IMR-90 (cell line): ENCODE results near the gene PAX5. TPM values are rescaled to one million over a fixed set of nuclear protein-coding genes. Genes with fewer than 3 reads are reported as not detected.

Source experiments
- ATAC-seq: fragments of 200-7000 bp; cut with Tn5 transposase; 2 replicates; pipeline ENCODE4 v1.9.1; 2020; ENCODE audit warnings: low read depth, mild to moderate bottlenecking, moderate library complexity
- BruUV-seq: library from RNA; stranded (reverse); fragments of 400-500 nt; replicated peaks from 2 replicates; lab custom pipeline; 2021; lab: Mats Ljungman, UMichigan
- CTCF ChIA-PET: fragments of 300-600 bp; formaldehyde crosslinking; extraction: SDS; loops from one replicate; lab custom pipeline; 2021; ENCODE audit warnings: antibody characterized with exemption; lab: Yijun Ruan, JAX
- POLR2A ChIA-PET: fragments of 300-600 bp; sonication (Branson Sonifier 250); formaldehyde crosslinking; loops from one replicate; lab custom pipeline; 2022; ENCODE audit warnings: antibody characterized with exemption; ENCODE audit not compliant: unreplicated experiment; lab: Charles Lee
- DNase-seq: peaks from one replicate; pipeline ENCODE4 v3.0.0; 2013
- H2AFZ ChIP-seq: replicated peaks from 2 replicates; pipeline ENCODE3; 2013; ENCODE audit warnings: low read length, mild to moderate bottlenecking; ENCODE audit not compliant: poor library complexity
- H2AK5ac ChIP-seq: 2 replicates; pipeline ENCODE4 v1.6.1; 2013; ENCODE audit warnings: low read depth, low read length, inconsistent platforms
- H2AK9ac ChIP-seq: replicated peaks from 2 replicates; pipeline ENCODE3; 2013; ENCODE audit warnings: mild to moderate bottlenecking, low read depth, low read length, moderate library complexity; ENCODE audit not compliant: poor library complexity
- H2BK120ac ChIP-seq: 2 replicates; pipeline ENCODE4 v1.6.1; 2013; ENCODE audit warnings: low read depth, low read length, inconsistent platforms
- H2BK15ac ChIP-seq: 3 replicates; pipeline ENCODE4 v1.6.1; 2013; ENCODE audit warnings: low read depth, low read length, inconsistent platforms
- H2BK20ac ChIP-seq: 2 replicates; pipeline ENCODE4 v1.6.1; 2013; ENCODE audit warnings: low read depth, mild to moderate bottlenecking, inconsistent platforms, low read length, moderate library complexity
- H2BK5ac ChIP-seq: 2 replicates; pipeline ENCODE4 v1.6.1; 2013; ENCODE audit warnings: mild to moderate bottlenecking, low read depth, low read length, inconsistent platforms; ENCODE audit not compliant: poor library complexity, severe bottlenecking
- H3K14ac ChIP-seq: replicated peaks from 2 replicates; pipeline ENCODE4 v1.6.1; 2013; ENCODE audit warnings: low read depth, low read length, inconsistent platforms
- H3K18ac ChIP-seq: 2 replicates; pipeline ENCODE4 v1.6.1; 2013; ENCODE audit warnings: low read depth, low read length, control low read depth
- H3K23ac ChIP-seq: 2 replicates; pipeline ENCODE4 v1.6.1; 2013; ENCODE audit warnings: low read depth, low read length, inconsistent platforms
- H3K27ac ChIP-seq: 2 replicates; pipeline ENCODE4 v1.5.1; 2013; ENCODE audit warnings: mild to moderate bottlenecking, control low read depth, low read length; ENCODE audit not compliant: insufficient read depth
- H3K27me3 ChIP-seq: 2 replicates; pipeline ENCODE4 v1.6.1; 2013; ENCODE audit warnings: low read length; ENCODE audit not compliant: control insufficient read depth, insufficient read depth
- H3K36me3 ChIP-seq: 2 replicates; pipeline ENCODE4 v1.6.1; 2013; ENCODE audit warnings: low read length, mixed read lengths; ENCODE audit not compliant: control insufficient read depth, insufficient read depth
- H3K4ac ChIP-seq: 2 replicates; pipeline ENCODE4 v1.6.1; 2013; ENCODE audit warnings: low read depth, low read length, inconsistent platforms
- H3K4me1 ChIP-seq: 2 replicates; pipeline ENCODE4 v1.6.1; 2013; ENCODE audit warnings: low read length, mixed read lengths; ENCODE audit not compliant: control insufficient read depth, insufficient read depth
- H3K4me2 ChIP-seq: 2 replicates; pipeline ENCODE4 v1.6.1; 2013; ENCODE audit warnings: low read depth, mild to moderate bottlenecking, control low read depth, low read length, moderate library complexity
- H3K4me3 ChIP-seq: 2 replicates; pipeline ENCODE4 v1.5.1; 2013; ENCODE audit warnings: low read depth, mild to moderate bottlenecking, control low read depth, low read length, moderate library complexity; ENCODE audit not compliant: insufficient read depth
- H3K56ac ChIP-seq: 2 replicates; pipeline ENCODE4 v1.6.1; 2013; ENCODE audit warnings: low read length, inconsistent platforms; ENCODE audit not compliant: insufficient read depth; ENCODE audit errors: extremely low read depth
- H3K79me1 ChIP-seq, 2 experiments: 2 replicates each; pipeline ENCODE4 v1.6.1; 2013; ENCODE audit warnings: low read length in 2 of 2, inconsistent platforms in 1 of 2, low read depth in 1 of 2
- H3K9ac ChIP-seq: 2 replicates; pipeline ENCODE4 v1.6.1; 2013; ENCODE audit warnings: low read depth, low read length, control low read depth
- H3K9me1 ChIP-seq: 2 replicates; pipeline ENCODE4 v1.6.1; 2013; ENCODE audit warnings: low read length, inconsistent platforms; ENCODE audit not compliant: insufficient read depth
- H3K9me3 ChIP-seq: 2 replicates; pipeline ENCODE4 v1.6.1; 2013; ENCODE audit warnings: low read length; ENCODE audit not compliant: control insufficient read depth, insufficient read depth
- H4K20me1 ChIP-seq: 2 replicates; pipeline ENCODE4 v1.6.1; 2013; ENCODE audit warnings: low read length, inconsistent platforms; ENCODE audit not compliant: insufficient read depth
- H4K5ac ChIP-seq: 2 replicates; pipeline ENCODE4 v1.6.1; 2013; ENCODE audit warnings: mild to moderate bottlenecking, low read depth, low read length, control low read depth
- H4K8ac ChIP-seq, 2 experiments: 2 replicates each; pipeline ENCODE4 v1.6.1; 2013; ENCODE audit warnings: low read depth in 2 of 2, low read length in 2 of 2, control low read depth in 1 of 2, inconsistent platforms in 1 of 2
- H4K91ac ChIP-seq: 2 replicates; pipeline ENCODE4 v1.6.1; 2013; ENCODE audit warnings: low read depth, low read length, inconsistent platforms; ENCODE audit not compliant: insufficient read depth
- MAFK ChIP-seq: IDR thresholded peaks from 2 replicates; pipeline ENCODE4 v1.6.1; 2012; ENCODE audit warnings: low read depth, low read length, improper control_type of control experiment
- MAZ ChIP-seq: IDR thresholded peaks from 2 replicates; pipeline ENCODE4 v1.6.1; 2012; ENCODE audit warnings: low read depth, mild to moderate bottlenecking, low read length, improper control_type of control experiment, moderate library complexity, borderline replicate concordance
- MXI1 ChIP-seq: IDR thresholded peaks from 2 replicates; pipeline ENCODE4 v1.6.1; 2012; ENCODE audit warnings: low read depth, mild to moderate bottlenecking, low read length, moderate library complexity, borderline replicate concordance
- NFE2L2 ChIP-seq: fragments of 150-350 bp; IDR thresholded peaks from 2 replicates; pipeline ENCODE4 v1.6.1; 2016; ENCODE audit warnings: low read depth, mild to moderate bottlenecking, low read length
- POLR2A ChIP-seq: IDR thresholded peaks from 2 replicates; pipeline ENCODE4 v1.6.1; 2012; ENCODE audit warnings: mild to moderate bottlenecking, low read depth, low read length
- RAD21 ChIP-seq: IDR thresholded peaks from 2 replicates; pipeline ENCODE4 v1.6.1; 2012; ENCODE audit warnings: low read length, improper control_type of control experiment
- RFX5 ChIP-seq: IDR thresholded peaks from 2 replicates; pipeline ENCODE4 v1.8.0; 2012; ENCODE audit warnings: low read depth, mild to moderate bottlenecking, low read length, moderate library complexity
- WGBS, 2 experiments: methylation state at CpG; one replicate each; pipeline versions ENCODE4 v1.1.5 to v1.1.7; 2013; ENCODE audit warnings: missing lambda C conversion rate in 2 of 2; ENCODE audit not compliant: insufficient read length in 1 of 2; ENCODE audit errors: extremely low coverage in 2 of 2; 5-methylcytosine and 5-hydroxymethylcytosine counted together
- dilution Hi-C: fragments of 300-500 bp; cut with HindIII; formaldehyde crosslinking; loops from one replicate; pipeline ENCODE4 v1.14.3; 2018; ENCODE audit warnings: low sequenced_read_pairs; ENCODE audit not compliant: unreplicated experiment
- in situ Hi-C: fragments of 300-500 bp; cut with MboI; formaldehyde crosslinking; loops from 3 replicates; pipeline ENCODE4 v1.14.3; 2019; ENCODE audit warnings: low sequenced_read_pairs, inconsistent platforms, mixed read lengths
- intact Hi-C: fragments of 100-400 bp; cut with micrococcal nuclease; formaldehyde crosslinking; loops from 2 replicates; pipeline ENCODE4 v1.10.0; 2022
- polyA plus RNA-seq, 3 experiments: library from polyadenylated mRNA; depleted of rRNA; stranded (reverse); fragments of >200 nt; gene quantifications; 2 replicates each; pipeline ENCODE4 v1.2.3, GENCODE V29; 2012; ENCODE audit warnings: low replicate concordance in 1 of 3
- total RNA-seq: library from RNA; depleted of rRNA; stranded (reverse); fragments of >200 nt; gene quantifications from 2 replicates; pipeline ENCODE4 v1.2.3, GENCODE V29; 2012

The PAX5 gene
- total and polyA plus RNA-seq, 2 of the 4 experiments (the other 2 are of a cell fraction) = not detected

- H3K4me1 ChIP-seq = no peaks in the 10 kb centered on the region
- dilution Hi-C loops = no loop called here
- in situ Hi-C loops = no loop called here
- H2BK20ac ChIP-seq = no peak overlapping the region
- H2BK120ac ChIP-seq = no peak overlapping the region
- no peak overlapping the region for H3K14ac ChIP-seq
- no peak overlapping the region for H3K27ac ChIP-seq
- no peak overlapping the region for H4K5ac ChIP-seq
- no peak overlapping the region for H2BK15ac ChIP-seq
- no peak overlapping the region for H2AK5ac ChIP-seq
- H2BK5ac ChIP-seq = no peak overlapping the region
- no peak overlapping the region for H4K91ac ChIP-seq
- H3K79me1 ChIP-seq = no peaks in the 10 kb centered on the region
- no peak overlapping the region for H3K23ac ChIP-seq
- no peak overlapping the region for H4K8ac ChIP-seq
- no peak overlapping the region for H3K4me2 ChIP-seq
- intact Hi-C loops = no loop called here
- ATAC-seq (no peak), DNase-seq (no peak)
- H3K4me3 ChIP-seq = no peak overlapping the region
- no peak overlapping the region for H2AFZ ChIP-seq
- no peak overlapping the region for H3K9ac ChIP-seq
- H3K9me3 ChIP-seq = no peaks in the 10 kb centered on the region
- TF ChIP-seq POLR2A (no peak), RAD21 (no peak), RFX5 (no peak), NFE2L2 (no peak), MAFK (no peak), MXI1 (no peak), MAZ (no peak)
- H3K4ac ChIP-seq = no peak overlapping the region
- ChIA-PET CTCF (no interaction called here), POLR2A (no interaction called here)
- no TSS peak for BruUV-seq
- H2AK9ac ChIP-seq = no peak overlapping the region
- H3K27me3 ChIP-seq = peaks cover 39% of the 10 kb centered on the region
- H4K20me1 ChIP-seq = no peaks in the 10 kb centered on the region
- H3K56ac ChIP-seq = no peak overlapping the region
- no peaks in the 10 kb centered on the region for H3K36me3 ChIP-seq
- no CpG with 5 or more reads among the region's 17 CpGs for WGBS, 2 experiments
- no peak overlapping the region for H3K18ac ChIP-seq
- H3K9me1 ChIP-seq = peaks cover under 1% of the 10 kb centered on the region; the same call in 1 of the 2 replicates
Measured at GRCh38 chr9:36837431-36838405, 196.3 kb downstream of the PAX5 start.
